ENCODE measurements around the gene ATG7.

ATG7 gene

DNA sequence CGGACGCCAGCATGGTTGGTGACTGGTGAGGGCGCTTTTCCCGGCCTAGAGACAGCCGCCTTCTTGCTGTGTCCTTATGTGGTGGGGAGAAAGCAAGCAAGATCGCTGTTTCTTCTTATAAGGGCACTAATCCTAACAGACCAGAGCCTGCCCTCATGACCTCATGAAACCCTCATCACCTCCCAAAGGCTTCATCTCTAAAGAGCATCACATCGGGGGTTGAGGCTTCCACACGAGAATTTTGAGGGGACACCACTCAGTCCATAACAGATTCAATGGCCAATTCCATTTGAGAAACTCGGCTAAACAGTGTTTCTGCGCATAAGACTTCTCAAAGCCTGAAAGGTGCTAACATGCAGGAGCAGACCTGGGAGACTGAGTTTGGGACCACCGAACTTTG is 317.5 kb downstream of the ATG7 start:
- Histone ChIP-seq H3K27ac (ENCODE audit: extremely low read depth, low read depth, low read length) (no peak overlapping the region), H3K4me3 (ENCODE audit: low read depth, low read length) (no peak overlapping the region), H3K36me3 (ENCODE audit: control insufficient read depth in 2 of 2, insufficient read depth in 1 of 2, low read length in 2 of 2) (no peaks in the 10 kb centered on the region), H3K4me1 (ENCODE audit: control insufficient read depth, insufficient read depth, low read length) (peaks cover 25% of the 10 kb centered on the region), H3K9me3 (ENCODE audit: control insufficient read depth, insufficient read depth, low read depth, low read length) (no peaks in the 10 kb centered on the region)
- CTCF ChIA-PET, result interaction anchor here (1.8 kb wide), 1 partner anchor 62 kb away, joined by 5 read pairs; no protein-coding TSS in a partner anchor
- TF ChIP-seq ZNF391 (tag by site-specific recombination; IDR thresholded peaks at IDR 0.05; ENCODE audit: borderline replicate concordance, low read depth), result no peak
- no peak for TF ChIP-seq ZNF366 (tag by site-specific recombination; conservative IDR thresholded peaks at IDR 0.05)
- no peak for TF ChIP-seq GFI1B (tag by site-specific recombination; IDR thresholded peaks at IDR 0.05)
- TF ChIP-seq ZNF843 (tag by site-specific recombination; IDR thresholded peaks at IDR 0.05), result no peak
- TF ChIP-seq ZXDB (tag by site-specific recombination; IDR thresholded peaks at IDR 0.05), result no peak
- TF ChIP-seq ZNF221 (tag by site-specific recombination; IDR thresholded peaks at IDR 0.05; ENCODE audit: borderline replicate concordance), result no peak
- TF ChIP-seq BCL11B (tag by site-specific recombination; IDR thresholded peaks at IDR 0.05; ENCODE audit: low read depth), result no peak
- no peak for TF ChIP-seq ZNF214 (tag by site-specific recombination; IDR thresholded peaks at IDR 0.05; ENCODE audit: borderline replicate concordance)
- no peak for TF ChIP-seq ZNF658 (tag by site-specific recombination; IDR thresholded peaks at IDR 0.05)
- TF ChIP-seq GLIS1 (tag by site-specific recombination; IDR thresholded peaks at IDR 0.05), result no peak
- no peak for TF ChIP-seq ZIC2 (tag by site-specific recombination; IDR thresholded peaks at IDR 0.05)
- no peak for TF ChIP-seq ZNF169 (tag by site-specific recombination; IDR thresholded peaks at IDR 0.05)
- TF ChIP-seq ZNF664 (tag by site-specific recombination; IDR thresholded peaks at IDR 0.05), result no peak
- TF ChIP-seq ZBTB6 (tag by site-specific recombination; IDR thresholded peaks at IDR 0.05), result no peak
- POLR2A ChIA-PET, result interaction anchor here (2.3 kb wide), 1 partner anchor 11 kb away, joined by 9 read pairs; no protein-coding TSS in a partner anchor

DNA sequence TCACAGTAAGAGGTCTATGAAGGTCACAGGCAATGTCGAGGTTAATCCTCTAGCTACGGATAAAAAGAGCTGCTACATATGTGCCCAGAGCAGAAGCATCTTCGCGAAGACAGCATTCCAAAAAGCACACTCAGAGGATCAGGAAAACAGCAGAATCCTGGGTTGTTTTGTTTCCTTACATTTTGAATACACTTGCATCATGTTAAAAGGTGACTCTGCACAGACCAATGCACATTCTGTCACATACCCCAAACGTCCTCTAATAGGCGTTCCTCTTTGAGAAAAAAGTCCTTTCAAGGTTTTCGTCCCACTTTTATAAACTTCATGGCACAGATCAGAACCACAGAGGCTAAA is 318.8 kb downstream of the ATG7 start:
- Histone ChIP-seq H3K36me3 (ENCODE audit: control insufficient read depth in 2 of 2, insufficient read depth in 1 of 2, low read length in 2 of 2) (no peaks in the 10 kb centered on the region), H3K4me1 (ENCODE audit: control insufficient read depth, insufficient read depth, low read length) (peaks cover 25% of the 10 kb centered on the region), H3K9me3 (ENCODE audit: control insufficient read depth, insufficient read depth, low read depth, low read length) (no peaks in the 10 kb centered on the region), H3K4me3 (ENCODE audit: low read depth, low read length) (no peak overlapping the region), H3K27ac (ENCODE audit: extremely low read depth, low read depth, low read length) (peak overlapping the region; percentile 87)
- POLR2A ChIA-PET, result interaction anchor here (1.0 to 2.3 kb wide), 2 partner anchors 9 to 53 kb away, joined by 3 to 9 read pairs; partner anchors contain the start of gene VGLL4
- CTCF ChIA-PET, result interaction anchor here (1.0 to 1.8 kb wide), 2 partner anchors 61 to 211 kb away, joined by 4 to 5 read pairs; no protein-coding TSS in a partner anchor
- TF ChIP-seq ZNF394 (tag by site-specific recombination; IDR thresholded peaks at IDR 0.05; ENCODE audit: borderline replicate concordance) (no peak), KLF7 (tag by site-specific recombination; IDR thresholded peaks at IDR 0.05; ENCODE audit: borderline replicate concordance) (no peak)

GRCh38 chr3:11591391-11592282 is 319.4 kb downstream of the ATG7 start:
- ChIA-PET CTCF (interaction anchor here (1.0 to 1.8 kb wide), 2 partner anchors 60 to 212 kb away, joined by 4 to 5 read pairs; no protein-coding TSS in a partner anchor), POLR2A (interaction anchor here (1.0 to 2.3 kb wide), 2 partner anchors 9 to 52 kb away, joined by 3 to 9 read pairs; partner anchors contain the start of gene VGLL4)
- Histone ChIP-seq H3K36me3 (ENCODE audit: control insufficient read depth in 2 of 2, insufficient read depth in 1 of 2, low read length in 2 of 2) (no peaks in the 10 kb centered on the region), H3K4me1 (ENCODE audit: control insufficient read depth, insufficient read depth, low read length) (peaks cover 25% of the 10 kb centered on the region), H3K4me3 (ENCODE audit: low read depth, low read length) (no peak overlapping the region), H3K9me3 (ENCODE audit: control insufficient read depth, insufficient read depth, low read depth, low read length) (no peaks in the 10 kb centered on the region), H3K27ac (ENCODE audit: extremely low read depth, low read depth, low read length) (peak overlapping the region; percentile 87)
- TF ChIP-seq FEZF1 (tag by site-specific recombination; IDR thresholded peaks at IDR 0.05), result peak; percentile 34; the same call in 1 of the 2 replicates
- no peak for TF ChIP-seq TSHZ1 (tag by site-specific recombination; IDR thresholded peaks at IDR 0.05; ENCODE audit: borderline replicate concordance)
- peak; percentile 59; the same call in 1 of the 2 replicates for TF ChIP-seq OSR2 (tag by site-specific recombination; IDR thresholded peaks at IDR 0.05)
- TF ChIP-seq KLF9 (tag by site-specific recombination; IDR thresholded peaks at IDR 0.05; ENCODE audit: low read depth), result no peak
- TF ChIP-seq ZNF692 (tag by site-specific recombination; IDR thresholded peaks at IDR 0.05), result peak; percentile 50; the same call in 1 of the 2 replicates
- no peak for TF ChIP-seq BCL11B (tag by site-specific recombination; IDR thresholded peaks at IDR 0.05; ENCODE audit: low read depth)
- 0 out of 2 replicates have a peak, but pooled peaks have one; percentile 5 for TF ChIP-seq EGR2 (tag by site-specific recombination; IDR thresholded peaks at IDR 0.05; ENCODE audit: low read depth)
- TF ChIP-seq ZBTB48 (tag by site-specific recombination; IDR thresholded peaks at IDR 0.05), result peak; percentile 57; the same call in 1 of the 2 replicates
- TF ChIP-seq SP7 (tag by site-specific recombination; IDR thresholded peaks at IDR 0.05), result peak; percentile 30
- peak; percentile 60; the same call in 1 of the 2 replicates for TF ChIP-seq ZNF600 (tag by site-specific recombination; IDR thresholded peaks at IDR 0.05)
